ENCODE results near the gene PDXK.

DNA sequence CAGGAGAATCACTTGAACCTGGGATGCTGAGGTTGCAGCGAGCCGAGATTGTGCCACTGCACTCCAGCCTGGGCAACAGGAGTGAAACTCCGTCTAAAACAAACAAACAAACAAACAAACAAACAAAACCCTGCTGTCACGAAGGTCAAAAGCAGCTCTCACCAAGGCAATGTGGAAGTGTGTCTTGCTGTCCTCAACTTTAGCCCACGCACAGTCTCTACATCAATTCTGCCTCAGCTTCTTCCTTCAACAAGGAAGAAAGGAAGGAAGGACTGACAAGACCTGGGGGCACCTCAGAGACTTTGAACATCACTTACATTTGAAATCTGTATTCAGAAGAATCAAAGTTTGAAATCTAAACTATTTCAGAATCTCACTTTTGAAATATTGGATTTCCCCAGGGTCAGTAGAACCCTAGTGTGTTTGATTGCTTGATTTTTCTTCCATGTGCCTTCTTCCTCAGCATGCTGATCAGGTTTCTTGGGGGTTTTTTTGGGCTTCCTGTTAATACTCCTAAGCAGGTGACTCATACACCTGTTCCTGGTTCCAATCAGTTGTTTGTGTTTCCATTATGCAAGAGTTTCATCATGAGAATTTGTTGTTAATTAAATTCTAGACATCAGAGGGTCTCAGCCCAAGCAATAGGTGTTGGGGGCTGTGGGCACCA, 63.6 kb downstream of the PDXK start:
- TF ChIP-seq POLR2AphosphoS5 (IDR thresholded peaks at IDR 0.05; ENCODE audit: low read depth, low read length) = no peak
- no peak for TF ChIP-seq SIN3A (IDR thresholded peaks at IDR 0.05; ENCODE audit: borderline replicate concordance, insufficient read depth, low read length)
- TF ChIP-seq, protein P1, sequence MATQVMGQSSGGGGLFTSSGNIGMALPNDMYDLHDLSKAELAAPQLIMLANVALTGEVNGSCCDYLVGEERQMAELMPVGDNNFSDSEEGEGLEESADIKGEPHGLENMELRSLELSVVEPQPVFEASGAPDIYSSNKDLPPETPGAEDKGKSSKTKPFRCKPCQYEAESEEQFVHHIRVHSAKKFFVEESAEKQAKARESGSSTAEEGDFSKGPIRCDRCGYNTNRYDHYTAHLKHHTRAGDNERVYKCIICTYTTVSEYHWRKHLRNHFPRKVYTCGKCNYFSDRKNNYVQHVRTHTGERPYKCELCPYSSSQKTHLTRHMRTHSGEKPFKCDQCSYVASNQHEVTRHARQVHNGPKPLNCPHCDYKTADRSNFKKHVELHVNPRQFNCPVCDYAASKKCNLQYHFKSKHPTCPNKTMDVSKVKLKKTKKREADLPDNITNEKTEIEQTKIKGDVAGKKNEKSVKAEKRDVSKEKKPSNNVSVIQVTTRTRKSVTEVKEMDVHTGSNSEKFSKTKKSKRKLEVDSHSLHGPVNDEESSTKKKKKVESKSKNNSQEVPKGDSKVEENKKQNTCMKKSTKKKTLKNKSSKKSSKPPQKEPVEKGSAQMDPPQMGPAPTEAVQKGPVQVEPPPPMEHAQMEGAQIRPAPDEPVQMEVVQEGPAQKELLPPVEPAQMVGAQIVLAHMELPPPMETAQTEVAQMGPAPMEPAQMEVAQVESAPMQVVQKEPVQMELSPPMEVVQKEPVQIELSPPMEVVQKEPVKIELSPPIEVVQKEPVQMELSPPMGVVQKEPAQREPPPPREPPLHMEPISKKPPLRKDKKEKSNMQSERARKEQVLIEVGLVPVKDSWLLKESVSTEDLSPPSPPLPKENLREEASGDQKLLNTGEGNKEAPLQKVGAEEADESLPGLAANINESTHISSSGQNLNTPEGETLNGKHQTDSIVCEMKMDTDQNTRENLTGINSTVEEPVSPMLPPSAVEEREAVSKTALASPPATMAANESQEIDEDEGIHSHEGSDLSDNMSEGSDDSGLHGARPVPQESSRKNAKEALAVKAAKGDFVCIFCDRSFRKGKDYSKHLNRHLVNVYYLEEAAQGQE (IDR thresholded peaks at IDR 0.05; ENCODE audit: insufficient read depth in 1 of 2, low read depth in 2 of 2, low read length in 2 of 2) = no peak
